Activated gamma-delta T cell treated with anti-CD3 and anti-CD28 coated beads, Interleukin-2, amount 50 U/mL, for 16 hours (primary cell): Measurements from ENCODE around the gene PLEKHG4B.
"Not testable (repeated sequence)": the region's sequence is repeated elsewhere in the genome, so short reads cannot be mapped to it uniquely, and the experiment has no call there.

ENCODE experiments used
- DNase-seq: peaks from one replicate; pipeline ENCODE4 v3.0.0-alpha.2; 2020; ENCODE audit warnings: low read depth

Gene PLEKHG4B

GRCh38 chr5:187617-188451 lies 95.9 kb downstream of the PLEKHG4B start:
- DNase-seq: no peak

DNA sequence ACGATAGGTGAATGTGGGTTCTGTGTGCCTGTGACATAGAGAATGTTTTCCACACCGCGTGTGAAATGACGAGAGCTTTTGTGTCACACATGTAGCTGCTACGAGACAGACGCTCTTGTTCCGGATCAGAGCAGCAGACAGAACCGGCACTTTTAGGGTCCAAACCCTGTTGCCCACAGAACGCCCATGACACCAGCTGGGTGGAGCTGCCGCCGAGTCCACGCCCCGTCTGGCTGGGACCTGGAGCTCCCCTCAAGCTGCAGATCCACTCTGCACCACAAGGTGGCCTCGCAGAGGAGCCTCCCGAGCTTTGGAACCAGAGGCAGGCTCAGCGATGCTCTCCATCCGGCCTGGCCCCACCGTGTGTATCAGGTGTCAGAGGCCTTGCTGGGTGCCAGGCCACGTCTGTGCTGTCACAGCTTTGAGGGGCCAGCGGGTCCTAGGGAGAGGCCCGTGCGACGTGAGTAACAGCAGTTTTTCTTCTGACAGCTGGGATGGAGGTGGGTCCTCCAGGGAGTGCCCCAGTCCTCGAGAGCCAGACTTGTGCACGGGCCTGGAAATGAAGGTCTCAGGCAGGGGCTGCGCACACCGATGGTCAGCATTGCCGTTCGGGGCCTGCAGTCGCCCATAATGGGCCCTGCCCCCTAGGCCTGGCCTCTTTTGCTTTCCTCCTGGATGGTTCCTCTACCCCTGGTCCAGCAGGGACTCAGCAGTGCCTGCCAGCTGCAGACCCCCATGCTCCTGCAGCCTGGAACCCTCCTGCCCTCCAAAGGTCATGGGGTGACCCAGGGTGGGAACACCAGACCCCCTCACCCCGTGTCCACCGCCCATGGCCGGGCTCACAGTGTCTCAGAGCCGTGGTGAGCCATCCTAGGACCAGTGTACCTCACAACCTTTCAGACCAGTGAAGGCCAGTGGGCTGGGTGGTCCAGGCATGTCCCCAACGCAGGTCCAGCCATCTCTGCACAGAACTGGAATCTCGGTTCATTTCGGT lies 96.8 kb downstream of the PLEKHG4B start:
- DNase-seq: peak; percentile 75

GRCh38 chr5:189486-189885 lies 97.5 kb downstream of the PLEKHG4B start:
- no peak for DNase-seq

DNA sequence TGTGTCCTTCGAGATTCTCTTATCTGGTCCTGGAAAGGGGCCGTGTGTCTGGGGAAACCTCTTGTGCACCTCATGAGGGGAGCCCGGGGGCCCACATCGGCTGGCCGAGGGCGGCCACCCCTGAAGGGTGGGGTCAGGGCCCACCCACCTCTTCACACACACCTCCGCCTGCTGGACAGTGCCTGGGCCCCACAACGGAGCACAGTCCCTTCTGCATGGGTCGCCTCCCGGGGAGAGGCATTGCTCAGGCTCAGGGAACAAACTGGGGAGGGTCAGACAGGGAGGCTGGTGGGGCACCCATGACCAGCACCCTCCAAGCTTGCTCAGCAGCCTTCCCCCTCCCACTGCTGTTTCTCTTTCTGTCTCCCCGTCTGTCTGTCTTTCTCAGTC lies 98.0 kb downstream of the PLEKHG4B start:
- no peak for DNase-seq

DNA sequence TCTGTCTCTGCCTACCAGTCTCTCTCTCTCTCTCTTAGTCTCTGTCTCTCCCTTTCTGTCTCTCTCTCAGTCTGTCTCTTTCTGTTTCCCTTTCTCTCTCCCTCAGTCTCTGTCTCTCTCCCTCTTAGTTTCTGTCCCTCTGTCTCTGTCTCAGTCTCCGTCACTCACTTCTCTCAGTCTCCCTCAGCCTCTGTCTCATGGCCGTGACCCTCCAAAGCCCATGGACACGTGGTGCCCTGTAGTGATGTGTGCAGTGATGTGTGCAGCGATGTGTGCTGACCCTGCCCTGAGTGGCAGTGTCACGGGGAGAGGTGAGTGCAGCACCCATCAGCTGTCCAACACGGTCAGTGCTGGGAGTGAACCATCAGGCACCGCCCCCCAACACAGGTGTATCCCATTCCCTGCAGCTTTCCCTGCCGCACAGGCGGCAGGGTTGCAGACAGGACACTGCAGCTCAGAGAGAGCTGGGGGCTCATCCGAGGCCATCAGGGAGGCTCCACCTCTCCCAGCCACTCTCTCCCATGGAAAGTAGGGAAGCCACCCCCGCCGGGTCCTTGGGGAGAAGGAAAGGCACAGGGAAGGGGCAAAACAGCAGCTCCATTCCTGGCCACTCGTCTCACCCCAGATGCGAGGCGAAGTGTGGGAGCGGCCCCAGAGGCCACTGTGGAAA lies 98.5 kb downstream of the PLEKHG4B start:
- no peak for DNase-seq

DNA sequence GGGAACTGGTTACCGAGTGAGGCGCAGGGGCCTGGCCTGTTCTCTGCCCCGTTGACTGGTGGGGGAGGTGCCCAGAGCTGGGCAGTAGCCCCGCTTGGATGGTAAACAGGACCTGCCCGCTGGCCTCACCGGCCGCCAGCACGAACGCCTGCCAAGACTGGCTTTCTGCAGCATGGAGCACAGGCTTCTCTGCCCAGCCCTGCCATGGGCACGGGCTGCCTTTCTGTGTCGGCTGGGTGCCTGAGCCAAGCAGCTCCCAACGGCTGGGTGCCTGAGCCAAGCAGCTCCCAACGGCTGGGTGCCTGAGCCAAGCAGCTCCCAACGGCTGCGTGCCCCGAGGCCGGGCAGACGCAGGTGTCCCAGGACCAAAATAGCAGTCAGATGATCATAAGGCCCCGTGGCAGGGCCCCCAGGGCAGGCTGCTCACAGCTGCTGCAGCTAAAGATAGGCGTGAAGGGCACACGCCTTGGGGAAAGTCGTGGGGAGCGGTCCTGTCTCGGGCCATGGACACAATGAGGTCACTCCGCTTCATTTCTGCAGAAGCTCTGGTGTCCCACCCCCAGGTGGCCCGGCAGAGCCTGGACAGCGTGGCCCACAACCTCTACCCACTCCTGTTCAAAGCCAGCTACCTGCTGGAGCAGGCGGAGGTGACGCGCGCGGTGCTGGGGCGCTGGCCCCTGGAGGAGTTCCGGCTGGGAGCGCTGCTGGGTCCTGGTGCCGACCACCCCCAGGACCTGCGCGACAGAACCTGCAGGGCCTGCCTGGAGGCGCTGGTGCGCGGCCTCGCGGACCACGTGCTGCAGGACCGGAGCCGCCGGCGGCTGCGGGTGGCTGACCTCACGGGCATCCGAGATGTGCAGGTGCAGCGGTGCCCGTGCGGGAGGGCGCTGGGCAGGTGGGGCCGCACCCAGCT lies 99.3 kb downstream of the PLEKHG4B start, which contains the start of gene LRRC14B:
Gene LRRC14B (plus strand): TSS at position 460 of the 913 bp plus-strand sequence. CDS start 44 bp downstream, at position 504.
- DNase-seq: no peak

- DNase-seq: no peak
Observed at GRCh38 chr5:191949-192690, 100.2 kb downstream of the PLEKHG4B start.

DNA sequence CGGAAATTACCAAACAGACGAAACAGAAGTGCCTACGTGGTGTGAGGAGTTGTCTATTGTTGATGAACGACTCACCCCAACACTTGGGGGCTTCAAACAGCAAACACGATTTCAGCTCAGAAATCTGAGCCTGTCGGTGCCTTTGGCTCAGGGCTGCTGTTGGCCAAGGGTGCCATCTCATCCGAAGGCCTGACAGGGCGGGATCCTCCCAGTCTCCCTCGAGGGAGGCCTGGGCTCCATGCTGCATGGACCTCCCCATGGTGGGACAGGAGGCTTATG lies 100.7 kb downstream of the PLEKHG4B start:
- DNase-seq: no peak

GRCh38 chr5:192970-193831 lies 101.2 kb downstream of the PLEKHG4B start:
- DNase-seq: no peak

- no peak for DNase-seq
Observed at GRCh38 chr5:194102-194501, 102.1 kb downstream of the PLEKHG4B start.

DNA sequence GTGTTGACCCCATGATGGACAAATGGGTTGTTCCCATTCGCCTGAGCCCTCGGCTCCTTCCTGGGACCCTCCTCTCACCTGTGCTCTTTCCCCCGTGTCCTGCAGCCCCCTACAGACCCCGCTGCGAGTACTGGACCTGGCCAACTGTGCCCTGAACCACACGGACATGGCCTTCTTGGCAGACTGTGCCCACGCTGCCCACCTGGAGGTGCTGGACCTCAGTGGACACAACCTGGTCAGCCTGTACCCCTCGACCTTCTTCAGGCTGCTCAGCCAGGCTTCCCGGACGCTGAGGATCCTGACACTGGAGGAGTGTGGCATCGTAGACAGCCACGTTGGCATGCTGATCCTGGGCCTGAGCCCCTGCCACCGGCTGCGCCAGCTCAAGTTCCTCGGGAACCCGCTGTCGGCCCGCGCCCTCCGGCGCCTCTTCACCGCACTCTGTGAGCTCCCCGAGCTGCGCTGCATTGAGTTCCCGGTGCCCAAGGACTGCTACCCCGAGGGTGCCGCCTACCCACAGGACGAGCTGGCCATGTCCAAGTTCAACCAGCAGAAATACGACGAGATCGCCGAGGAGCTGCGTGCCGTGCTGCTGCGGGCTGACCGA lies 102.7 kb downstream of the PLEKHG4B start:
- DNase-seq: no peak

GRCh38 chr5:195401-196160 lies 103.6 kb downstream of the PLEKHG4B start:
- DNase-seq: no peak

DNA sequence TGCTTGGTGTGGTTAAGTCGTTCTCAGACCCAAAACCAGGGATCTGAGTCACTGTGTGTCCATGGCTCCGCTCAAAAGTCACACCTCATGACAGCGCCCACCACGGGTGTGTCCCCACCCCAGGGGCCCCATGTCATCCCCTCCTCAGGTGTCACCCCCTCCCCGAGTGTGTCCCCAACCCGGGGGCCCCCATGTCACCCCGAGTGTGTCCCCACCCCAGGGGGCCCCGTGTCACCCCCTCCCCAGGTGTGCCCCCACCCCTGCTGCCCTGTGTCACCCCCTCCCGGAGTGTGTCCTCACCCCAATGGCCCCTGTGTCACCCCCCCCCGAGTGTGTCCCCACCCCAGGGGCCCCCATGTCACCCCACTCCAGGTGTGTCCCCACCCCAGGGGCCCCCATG lies 104.4 kb downstream of the PLEKHG4B start:
- DNase-seq: no peak

DNA sequence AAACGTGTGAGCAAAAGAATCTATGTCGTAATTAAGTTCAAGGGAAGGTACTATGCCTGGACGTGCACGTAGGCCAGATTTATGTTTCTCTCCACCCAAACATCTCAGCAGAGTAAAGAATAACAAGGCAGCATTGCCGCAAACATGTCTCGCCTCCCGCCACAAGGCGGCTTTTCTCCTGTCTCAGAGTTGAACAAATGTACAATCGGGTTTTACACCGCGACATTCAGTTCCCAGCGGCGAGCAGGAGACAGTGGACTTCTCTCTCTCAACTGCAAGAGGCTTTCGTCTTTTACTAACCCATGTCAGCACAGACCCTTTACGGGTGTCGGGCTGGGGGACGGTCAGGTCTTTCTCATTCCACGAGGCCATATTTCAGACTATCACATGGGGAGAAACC lies 105.1 kb downstream of the PLEKHG4B start:
- not testable (repeated sequence) for DNase-seq

GRCh38 chr5:197892-198489 lies 106.0 kb downstream of the PLEKHG4B start:
- DNase-seq: no peak

DNA sequence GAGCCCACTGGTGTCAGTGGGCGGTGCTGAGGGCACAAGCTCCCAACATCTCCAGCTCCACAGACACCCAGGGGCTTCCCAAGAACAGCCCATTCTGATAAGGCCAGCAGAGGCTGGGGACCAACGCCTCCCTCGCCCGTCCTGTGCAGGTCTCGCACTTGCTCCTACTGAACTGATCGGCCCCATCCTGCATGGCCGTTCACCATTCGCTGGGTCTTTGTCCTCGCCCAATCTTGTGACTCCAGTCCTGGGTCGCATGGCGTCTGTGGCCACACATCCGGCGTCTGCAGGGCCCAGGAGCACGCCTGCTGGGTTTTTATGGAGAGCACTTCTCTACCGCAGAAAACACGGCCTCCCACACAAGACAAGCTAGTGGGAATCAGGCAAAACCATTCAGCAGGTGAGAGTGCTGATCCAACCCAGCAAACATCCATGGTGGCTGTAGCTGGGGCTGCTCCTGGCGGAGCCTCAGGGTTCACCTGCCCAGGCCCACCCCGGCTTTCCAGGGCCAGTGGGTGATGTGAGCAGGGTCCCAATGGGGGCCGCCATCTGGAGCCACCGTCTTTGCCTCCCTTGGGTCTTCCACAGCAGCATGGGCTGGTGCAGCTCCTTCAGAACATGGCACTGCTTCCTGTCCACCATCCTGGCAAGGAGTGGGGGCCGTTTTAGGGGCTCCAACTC lies 106.7 kb downstream of the PLEKHG4B start:
- no peak for DNase-seq

DNA sequence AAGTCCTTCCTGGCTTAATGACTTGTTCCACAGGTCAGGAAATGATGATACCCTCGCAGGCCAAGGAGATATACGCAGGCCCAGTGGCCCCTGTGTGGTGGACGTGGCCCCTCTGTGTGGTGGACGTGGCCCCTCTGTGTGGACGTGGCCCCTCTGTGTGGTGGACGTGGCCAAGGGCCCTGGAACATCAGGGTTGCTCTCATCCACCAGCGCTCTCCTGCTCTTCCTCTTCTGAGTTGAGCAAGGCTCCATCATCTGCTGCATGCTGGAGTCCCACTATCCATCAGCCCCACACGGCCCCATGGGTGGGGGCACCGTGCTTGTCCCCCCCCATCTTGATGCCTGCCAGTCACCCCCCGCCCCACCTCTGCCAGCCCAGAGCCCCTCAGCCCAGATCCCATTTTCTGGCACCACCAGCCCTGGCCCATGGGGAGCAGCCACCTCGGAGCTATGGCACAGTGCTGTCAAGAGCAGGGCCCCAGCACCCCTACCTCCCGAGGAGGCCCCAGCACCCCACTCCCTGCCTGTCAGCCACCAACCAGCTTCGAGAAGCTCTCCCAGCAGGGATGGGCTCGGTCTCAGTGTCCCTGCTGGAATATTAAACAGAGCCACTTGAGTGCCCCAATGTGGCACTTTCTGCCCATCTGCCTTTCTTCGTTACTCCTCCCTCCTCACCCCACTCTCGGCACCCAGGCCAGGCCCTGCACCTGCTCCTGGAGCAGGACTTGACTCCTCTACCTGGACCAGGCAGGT lies 107.4 kb downstream of the PLEKHG4B start:
- no peak for DNase-seq
